Mesendoderm (in vitro differentiated cells): ENCODE measurements around the gene PHC1.
"Not testable (repeated sequence)": the region's sequence is repeated elsewhere in the genome, so short reads cannot be mapped to it uniquely, and the experiment has no call there.

ENCODE experiments used
- DNase-seq: peaks from one replicate; pipeline ENCODE4 v3.0.0; 2013
- H2AK5ac ChIP-seq: 2 replicates; pipeline ENCODE4 v1.6.1; 2013; ENCODE audit warnings: low read length, inconsistent platforms
- H2BK120ac ChIP-seq: 2 replicates; pipeline ENCODE4 v1.6.1; 2013; ENCODE audit warnings: low read depth, mild to moderate bottlenecking, low read length, moderate library complexity, mixed read lengths
- H2BK15ac ChIP-seq: replicated peaks from 2 replicates; pipeline ENCODE4 v1.6.1; 2013; ENCODE audit warnings: low read depth, mild to moderate bottlenecking, moderate library complexity
- H2BK5ac ChIP-seq: 2 replicates; pipeline ENCODE4 v1.6.1; 2013; ENCODE audit warnings: low read length, inconsistent platforms
- H3K18ac ChIP-seq: 2 replicates; pipeline ENCODE4 v1.6.1; 2013; ENCODE audit warnings: mild to moderate bottlenecking, low read length, mixed read lengths
- H3K23ac ChIP-seq: one replicate; pipeline ENCODE4 v1.6.1; 2013; ENCODE audit warnings: low read length
- H3K27ac ChIP-seq: 2 replicates; pipeline ENCODE4 v1.5.1; 2013; ENCODE audit warnings: low read depth, mild to moderate bottlenecking, inconsistent platforms, low read length, moderate library complexity
- H3K27me3 ChIP-seq: 2 replicates; pipeline ENCODE4 v1.6.1; 2013; ENCODE audit warnings: low read length, control low read depth, mild to moderate bottlenecking, inconsistent platforms; ENCODE audit not compliant: insufficient read depth, poor library complexity
- H3K36me3 ChIP-seq: 2 replicates; pipeline ENCODE4 v1.6.1; 2013; ENCODE audit warnings: low read length, inconsistent platforms; ENCODE audit not compliant: control insufficient read depth, insufficient read depth
- H3K4ac ChIP-seq: one replicate; pipeline ENCODE4 v1.6.1; 2013; ENCODE audit warnings: low read depth, mild to moderate bottlenecking, low read length, moderate library complexity
- H3K4me1 ChIP-seq: 2 replicates; pipeline ENCODE4 v1.6.1; 2013; ENCODE audit warnings: low read depth, low read length, inconsistent platforms; ENCODE audit not compliant: control insufficient read depth
- H3K4me2 ChIP-seq: 2 replicates; pipeline ENCODE4 v1.6.1; 2013; ENCODE audit warnings: low read length
- H3K4me3 ChIP-seq: 2 replicates; pipeline ENCODE4 v1.5.1; 2013; ENCODE audit warnings: mild to moderate bottlenecking, low read length
- H3K56ac ChIP-seq: one replicate; pipeline ENCODE4 v1.6.1; 2013; ENCODE audit warnings: low read length
- H3K79me1 ChIP-seq: 2 replicates; pipeline ENCODE4 v1.6.1; 2013; ENCODE audit warnings: low read length, inconsistent platforms
- H3K79me2 ChIP-seq: 2 replicates; pipeline ENCODE4 v1.6.1; 2013; ENCODE audit warnings: mild to moderate bottlenecking, low read length; ENCODE audit not compliant: control insufficient read depth, insufficient read depth
- H3K9ac ChIP-seq: 2 replicates; pipeline ENCODE4 v1.6.1; 2013; ENCODE audit warnings: low read length, inconsistent platforms
- H4K5ac ChIP-seq: one replicate; pipeline ENCODE4 v1.6.1; 2013; ENCODE audit warnings: low read length
- H4K8ac ChIP-seq: one replicate; pipeline ENCODE4 v1.6.1; 2013; ENCODE audit warnings: low read depth, mild to moderate bottlenecking, control low read depth, low read length, moderate library complexity
- WGBS: extraction: QIAGEN DNeasy Blood & Tissue Kit; methylation state at CpG from one replicate; pipeline ENCODE4 v1.1.7; 2013; ENCODE audit warnings: low lambda C conversion rate, missing lambda C conversion rate; ENCODE audit not compliant: insufficient coverage; ENCODE audit errors: extremely low coverage; 5-methylcytosine and 5-hydroxymethylcytosine counted together

Gene PHC1

DNA sequence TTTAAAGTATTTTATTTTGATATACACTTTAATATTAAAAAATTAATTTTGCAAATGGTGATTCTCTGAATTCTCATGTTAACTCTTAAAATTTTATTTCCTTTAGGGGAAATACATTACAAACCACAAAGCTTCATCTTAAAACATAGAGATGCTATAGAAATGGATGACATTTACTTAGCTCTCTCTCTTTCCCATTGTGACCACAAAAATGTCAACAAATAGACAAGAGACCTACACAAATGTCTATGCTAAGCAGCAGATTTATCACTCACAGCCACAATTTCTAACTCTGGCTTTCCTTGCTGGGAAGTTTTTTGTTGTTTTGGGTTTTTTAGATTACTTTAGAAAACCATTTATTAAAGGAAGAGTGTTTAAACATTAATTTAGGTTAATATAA, 19.9 kb upstream of the PHC1 start:
- Histone ChIP-seq H2BK120ac (no peak overlapping the region), H2BK5ac (no peak overlapping the region), H3K79me1 (no peaks in the 10 kb centered on the region), H2BK15ac (no peak overlapping the region), H3K9ac (no peak overlapping the region), H3K56ac (no peak overlapping the region), H3K27me3 (no peaks in the 10 kb centered on the region), H3K23ac (no peak overlapping the region), H4K5ac (no peak overlapping the region), H3K79me2 (no peaks in the 10 kb centered on the region), H3K4ac (no peak overlapping the region), H3K4me2 (no peak overlapping the region), H3K18ac (no peak overlapping the region), H3K4me1 (no peaks in the 10 kb centered on the region), H3K4me3 (no peak overlapping the region), H3K36me3 (no peaks in the 10 kb centered on the region), H4K8ac (no peak overlapping the region), H2AK5ac (no peak overlapping the region), H3K27ac (no peak overlapping the region)
- DNase-seq = no peak

DNA sequence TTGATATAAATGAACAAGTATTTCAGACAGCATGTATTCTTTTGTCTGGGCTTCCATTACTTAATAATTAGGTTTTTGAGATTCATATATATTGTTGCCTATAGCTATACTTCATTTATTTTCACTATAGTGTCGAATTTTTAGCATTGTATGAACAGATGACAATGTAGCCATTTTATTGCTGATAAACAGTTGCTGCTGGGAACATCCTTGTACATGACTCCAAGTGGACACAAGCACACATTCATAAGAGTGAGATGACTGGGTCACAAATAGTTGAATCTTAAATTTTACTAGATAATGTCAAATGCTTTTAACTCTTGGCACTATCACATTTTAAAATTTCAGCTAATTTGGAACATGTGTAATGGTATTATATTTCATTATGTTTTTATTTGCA, 19.3 kb upstream of the PHC1 start:
- H2BK120ac ChIP-seq = no peak overlapping the region
- no peak overlapping the region for H2BK15ac ChIP-seq
- H3K27me3 ChIP-seq = no peaks in the 10 kb centered on the region
- no peak for DNase-seq
- H3K79me1 ChIP-seq = no peaks in the 10 kb centered on the region
- no peak overlapping the region for H3K27ac ChIP-seq
- no peaks in the 10 kb centered on the region for H3K79me2 ChIP-seq
- no peak overlapping the region for H4K8ac ChIP-seq
- H3K9ac ChIP-seq = no peak overlapping the region
- H4K5ac ChIP-seq = no peak overlapping the region
- no peaks in the 10 kb centered on the region for H3K36me3 ChIP-seq
- H3K18ac ChIP-seq = no peak overlapping the region
- no peak overlapping the region for H3K4me2 ChIP-seq
- H3K23ac ChIP-seq = no peak overlapping the region
- no CpG with 5 or more reads among the region's 1 CpG for WGBS
- H3K4ac ChIP-seq = no peak overlapping the region
- H3K56ac ChIP-seq = no peak overlapping the region
- no peak overlapping the region for H3K4me3 ChIP-seq
- no peak overlapping the region for H2BK5ac ChIP-seq
- H3K4me1 ChIP-seq = no peaks in the 10 kb centered on the region
- H2AK5ac ChIP-seq = no peak overlapping the region

DNA sequence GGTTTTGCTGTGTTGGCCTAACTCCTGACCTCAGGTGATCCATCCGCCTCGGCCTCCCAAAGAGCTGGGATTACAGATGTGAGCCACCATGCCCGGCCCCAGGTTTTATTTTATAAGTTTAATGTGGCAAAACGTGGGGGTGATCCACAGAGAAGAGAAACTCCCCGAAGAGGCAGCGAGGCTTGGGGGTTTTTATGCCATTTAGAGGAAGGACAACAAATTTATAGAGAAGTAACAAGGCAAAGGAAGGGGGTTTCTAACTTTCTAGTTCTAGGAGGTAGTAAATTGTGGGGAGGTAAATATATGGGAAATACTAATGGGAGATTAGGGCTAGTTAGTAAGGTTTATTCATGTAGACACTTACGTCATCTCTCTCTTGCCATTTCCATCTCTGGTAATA, 17.2 kb upstream of the PHC1 start:
- no peaks in the 10 kb centered on the region for H3K4me1 ChIP-seq
- no peak overlapping the region for H2BK15ac ChIP-seq
- H3K23ac ChIP-seq = no peak overlapping the region
- no peak overlapping the region for H4K8ac ChIP-seq
- H2BK5ac ChIP-seq = no peak overlapping the region
- no peak overlapping the region for H3K56ac ChIP-seq
- H4K5ac ChIP-seq = no peak overlapping the region
- no peaks in the 10 kb centered on the region for H3K79me1 ChIP-seq
- no peaks in the 10 kb centered on the region for H3K27me3 ChIP-seq
- H3K18ac ChIP-seq = no peak overlapping the region
- no CpG with 5 or more reads among the region's 7 CpGs for WGBS
- H3K79me2 ChIP-seq = no peaks in the 10 kb centered on the region
- no peak overlapping the region for H2BK120ac ChIP-seq
- no peak overlapping the region for H3K9ac ChIP-seq
- H3K4ac ChIP-seq = no peak overlapping the region
- H2AK5ac ChIP-seq = no peak overlapping the region
- H3K36me3 ChIP-seq = no peaks in the 10 kb centered on the region
- no peak overlapping the region for H3K4me3 ChIP-seq
- H3K27ac ChIP-seq = no peak overlapping the region
- DNase-seq = no peak
- H3K4me2 ChIP-seq = no peak overlapping the region

DNA sequence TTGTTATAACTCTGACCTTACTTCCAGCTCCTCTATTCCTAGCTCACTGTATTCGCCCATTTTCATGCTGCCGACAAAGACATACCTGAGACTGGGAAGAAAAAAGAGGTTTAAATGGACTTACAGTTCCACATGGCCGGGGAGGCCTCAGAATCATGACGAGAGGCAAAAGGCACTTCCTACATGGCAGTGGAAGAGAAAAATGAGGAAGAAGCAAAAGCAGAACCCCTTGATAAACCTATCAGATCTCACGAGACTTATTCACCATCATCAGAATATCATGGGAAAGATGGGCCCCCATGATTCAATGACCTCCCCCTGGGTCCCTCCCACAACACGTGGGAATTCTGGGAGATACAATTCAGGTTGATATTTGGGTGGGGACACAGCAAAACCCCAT, 14.5 kb upstream of the PHC1 start:
- no peak overlapping the region for H2BK5ac ChIP-seq
- H3K4me3 ChIP-seq = no peak overlapping the region
- H2BK15ac ChIP-seq = no peak overlapping the region
- no peaks in the 10 kb centered on the region for H3K27me3 ChIP-seq
- WGBS = no CpG with 5 or more reads among the region's 6 CpGs
- H3K4me2 ChIP-seq = no peak overlapping the region
- H3K79me2 ChIP-seq = no peaks in the 10 kb centered on the region
- H3K4me1 ChIP-seq = no peaks in the 10 kb centered on the region
- H2AK5ac ChIP-seq = no peak overlapping the region
- H3K79me1 ChIP-seq = no peaks in the 10 kb centered on the region
- no peak overlapping the region for H3K27ac ChIP-seq
- H3K23ac ChIP-seq = no peak overlapping the region
- no peak overlapping the region for H3K18ac ChIP-seq
- H3K36me3 ChIP-seq = no peaks in the 10 kb centered on the region
- no peak overlapping the region for H3K56ac ChIP-seq
- DNase-seq = no peak
- H2BK120ac ChIP-seq = no peak overlapping the region
- H3K4ac ChIP-seq = no peak overlapping the region
- H4K8ac ChIP-seq = no peak overlapping the region
- no peak overlapping the region for H3K9ac ChIP-seq
- no peak overlapping the region for H4K5ac ChIP-seq

DNA sequence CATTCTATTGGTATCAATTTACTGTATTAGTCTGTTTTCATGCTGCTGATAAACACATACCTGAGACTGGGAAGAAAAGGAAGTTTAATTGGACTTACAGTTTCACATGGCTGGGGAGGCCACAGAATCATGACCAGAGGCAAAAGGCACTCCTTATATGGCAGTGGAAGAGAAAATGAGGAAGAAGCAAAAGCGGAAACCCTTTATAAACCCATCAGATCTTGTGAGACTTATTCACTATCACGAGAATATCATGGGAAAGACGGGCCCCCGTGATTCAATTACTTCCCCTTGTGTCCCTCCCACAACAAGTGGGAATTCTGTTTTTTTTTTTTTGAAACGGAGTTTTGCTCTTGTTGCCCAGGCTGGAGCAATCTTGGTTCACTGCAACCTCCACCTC, 11.6 kb upstream of the PHC1 start:
- not testable (repeated sequence) for H3K27me3 ChIP-seq, DNase-seq, H3K23ac ChIP-seq

DNA sequence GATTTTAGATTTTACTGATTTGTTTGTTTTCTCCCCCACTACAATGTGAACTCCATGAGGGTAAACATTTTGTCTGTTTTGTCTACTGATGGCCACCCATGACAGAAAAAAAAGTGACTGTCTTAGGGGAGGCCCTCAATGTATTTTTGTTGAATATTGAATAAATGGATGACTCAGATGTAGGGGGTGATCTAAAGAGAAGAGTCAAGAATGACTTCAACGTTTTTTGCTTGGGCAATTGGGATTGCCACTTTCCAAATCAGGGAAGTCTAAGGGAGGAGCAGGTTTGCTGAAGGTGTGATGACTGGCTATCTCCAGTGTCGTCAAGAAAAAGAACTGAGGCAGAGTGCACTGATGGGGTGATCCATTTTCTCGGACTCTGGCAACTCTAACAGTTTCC, 10.7 kb upstream of the PHC1 start:
- Histone ChIP-seq H3K23ac (no peak overlapping the region), H3K27me3 (no peaks in the 10 kb centered on the region), H3K27ac (no peak overlapping the region), H3K79me1 (no peaks in the 10 kb centered on the region), H3K18ac (peak overlapping the region; percentile 51), H3K79me2 (no peaks in the 10 kb centered on the region), H4K5ac (no peak overlapping the region), H3K4me2 (no peak overlapping the region), H2AK5ac (no peak overlapping the region), H2BK15ac (peak overlapping the region; percentile 57), H2BK120ac (no peak overlapping the region), H3K56ac (no peak overlapping the region), H3K4me1 (peaks cover 5% of the 10 kb centered on the region), H3K9ac (no peak overlapping the region), H3K4ac (no peak overlapping the region), H2BK5ac (no peak overlapping the region), H3K36me3 (no peaks in the 10 kb centered on the region), H3K4me3 (no peak overlapping the region), H4K8ac (no peak overlapping the region)
- DNase-seq = no peak
- WGBS = no CpG with 5 or more reads among the region's 3 CpGs

More for the DNA sequence above, 11.6 kb upstream of the PHC1 start:
- H3K79me1 ChIP-seq, H3K4me1 ChIP-seq, H3K27ac ChIP-seq, H3K4me3 ChIP-seq, H2BK120ac ChIP-seq, H3K18ac ChIP-seq, H2AK5ac ChIP-seq, H3K56ac ChIP-seq, H3K79me2 ChIP-seq, H2BK15ac ChIP-seq, H2BK5ac ChIP-seq, H3K4ac ChIP-seq, H3K4me2 ChIP-seq, H3K36me3 ChIP-seq, H4K5ac ChIP-seq, H4K8ac ChIP-seq, H3K9ac ChIP-seq: not testable (repeated sequence)
- WGBS = no CpG with 5 or more reads among the region's 5 CpGs
